Stimulated activated CD8-positive, alpha-beta memory T cell treated with anti-CD3 and anti-CD28 coated beads, Interleukin-2, amount 100 ng/mL, for 1 hour (primary cell): ENCODE results near the gene CDKN2A.
"Not testable (repeated sequence)": the region's sequence is repeated elsewhere in the genome, so short reads cannot be mapped to it uniquely, and the experiment has no call there.

Source experiments
- DNase-seq, 2 donors: peaks; one replicate each; pipeline ENCODE4 v3.0.0-alpha.2; 2020; ENCODE audit warnings: low read depth in 2 of 2

CDKN2A gene

DNA sequence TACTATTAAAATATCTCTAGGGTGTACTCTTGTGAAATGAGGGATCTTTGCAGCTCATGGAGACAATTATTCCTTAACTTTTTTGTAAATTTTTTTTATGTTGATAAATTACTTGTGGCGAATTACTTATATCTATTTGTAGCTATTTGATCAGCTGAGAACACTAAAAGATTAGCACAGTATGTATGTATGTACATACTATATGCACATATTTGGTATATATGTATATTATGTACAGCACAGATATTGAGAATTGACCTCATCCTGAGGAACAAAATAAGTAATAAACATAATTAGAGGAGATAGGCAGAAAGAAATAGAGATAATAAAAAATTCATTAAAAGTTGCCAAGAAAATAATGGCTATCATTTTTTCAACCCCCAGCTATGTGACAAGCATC lies 11.8 kb downstream of the CDKN2A start:
- no peak for DNase-seq

DNA sequence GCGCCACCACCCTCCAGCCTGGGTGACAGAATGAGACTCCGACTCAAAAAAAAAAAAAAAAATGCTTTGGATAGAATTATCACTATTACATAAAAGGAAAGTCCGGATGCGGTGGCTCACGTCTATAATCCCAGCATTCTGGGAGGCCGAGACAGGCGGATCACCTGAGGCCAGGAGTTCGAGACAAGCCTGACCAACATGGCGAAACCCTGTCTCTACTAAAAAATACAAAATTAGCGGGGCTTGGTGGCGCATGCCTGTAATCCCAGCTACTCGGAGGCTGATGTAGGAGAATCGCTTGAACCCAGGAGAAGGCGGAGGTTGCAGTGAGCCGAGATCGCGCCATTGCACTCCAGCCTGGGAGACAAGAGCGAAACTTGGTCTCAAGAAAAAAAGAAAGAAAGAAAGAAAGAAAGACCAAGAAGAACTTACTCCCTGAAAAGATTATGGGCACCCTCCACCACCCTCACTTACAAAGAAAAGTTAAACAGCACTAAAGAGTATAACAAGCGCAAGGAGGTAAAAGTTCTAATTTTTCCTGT lies 17.8 kb downstream of the CDKN2A start:
- DNase-seq: no peak

GRCh38 chr9:21974722-21975409 lies 19.3 kb downstream of the CDKN2A start:
- DNase-seq: no peak

GRCh38 chr9:21974343-21974721 lies 19.9 kb downstream of the CDKN2A start:
- DNase-seq: no peak

DNA sequence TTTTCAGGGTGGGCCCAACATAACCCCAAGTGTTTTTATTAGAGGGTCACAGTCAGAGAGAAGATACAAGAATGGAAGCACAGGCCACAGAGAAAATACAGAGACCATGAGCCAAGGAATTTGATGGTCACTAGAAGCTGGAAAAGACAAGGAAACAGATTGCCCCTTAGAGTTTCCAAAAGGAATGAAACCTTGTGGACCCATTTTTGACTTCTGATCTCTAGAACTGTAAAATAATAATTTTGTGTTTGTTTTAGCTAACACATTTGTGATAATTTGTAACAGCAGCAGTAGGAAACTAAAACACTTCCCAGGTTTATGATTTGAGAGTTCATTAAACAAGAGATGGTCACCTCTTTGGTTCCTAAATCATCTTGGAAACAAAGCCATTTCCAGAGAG lies 21.8 kb downstream of the CDKN2A start:
- DNase-seq: no peak

DNA sequence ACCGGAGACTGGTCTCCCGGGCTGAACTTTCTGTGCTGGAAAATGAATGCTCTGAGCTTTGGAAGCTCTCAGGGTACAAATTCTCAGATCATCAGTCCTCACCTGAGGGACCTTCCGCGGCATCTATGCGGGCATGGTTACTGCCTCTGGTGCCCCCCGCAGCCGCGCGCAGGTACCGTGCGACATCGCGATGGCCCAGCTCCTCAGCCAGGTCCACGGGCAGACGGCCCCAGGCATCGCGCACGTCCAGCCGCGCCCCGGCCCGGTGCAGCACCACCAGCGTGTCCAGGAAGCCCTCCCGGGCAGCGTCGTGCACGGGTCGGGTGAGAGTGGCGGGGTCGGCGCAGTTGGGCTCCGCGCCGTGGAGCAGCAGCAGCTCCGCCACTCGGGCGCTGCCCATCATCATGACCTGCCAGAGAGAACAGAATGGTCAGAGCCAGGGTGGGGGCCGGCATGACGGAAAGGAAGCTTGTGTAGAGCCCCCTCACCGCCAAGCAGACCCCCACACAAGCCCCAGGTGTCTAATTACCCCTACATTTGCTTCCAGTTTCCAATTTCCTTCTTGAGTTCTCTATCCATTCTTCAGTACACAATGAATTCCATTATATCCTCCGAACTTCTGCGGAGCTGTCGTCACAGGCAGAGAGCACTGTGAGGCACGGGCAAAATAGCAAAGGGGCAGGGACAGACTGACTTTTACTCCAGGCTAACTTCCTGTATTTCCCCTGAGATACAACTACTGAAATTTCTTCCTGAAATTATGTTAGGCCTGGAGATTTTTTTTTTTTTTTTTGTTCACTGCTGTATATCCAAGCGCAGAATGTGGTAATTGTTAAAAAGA lies 23.2 kb downstream of the CDKN2A start:
- no peak for DNase-seq

GRCh38 chr9:21969951-21970799 lies 24.0 kb downstream of the CDKN2A start:
- DNase-seq: no peak

DNA sequence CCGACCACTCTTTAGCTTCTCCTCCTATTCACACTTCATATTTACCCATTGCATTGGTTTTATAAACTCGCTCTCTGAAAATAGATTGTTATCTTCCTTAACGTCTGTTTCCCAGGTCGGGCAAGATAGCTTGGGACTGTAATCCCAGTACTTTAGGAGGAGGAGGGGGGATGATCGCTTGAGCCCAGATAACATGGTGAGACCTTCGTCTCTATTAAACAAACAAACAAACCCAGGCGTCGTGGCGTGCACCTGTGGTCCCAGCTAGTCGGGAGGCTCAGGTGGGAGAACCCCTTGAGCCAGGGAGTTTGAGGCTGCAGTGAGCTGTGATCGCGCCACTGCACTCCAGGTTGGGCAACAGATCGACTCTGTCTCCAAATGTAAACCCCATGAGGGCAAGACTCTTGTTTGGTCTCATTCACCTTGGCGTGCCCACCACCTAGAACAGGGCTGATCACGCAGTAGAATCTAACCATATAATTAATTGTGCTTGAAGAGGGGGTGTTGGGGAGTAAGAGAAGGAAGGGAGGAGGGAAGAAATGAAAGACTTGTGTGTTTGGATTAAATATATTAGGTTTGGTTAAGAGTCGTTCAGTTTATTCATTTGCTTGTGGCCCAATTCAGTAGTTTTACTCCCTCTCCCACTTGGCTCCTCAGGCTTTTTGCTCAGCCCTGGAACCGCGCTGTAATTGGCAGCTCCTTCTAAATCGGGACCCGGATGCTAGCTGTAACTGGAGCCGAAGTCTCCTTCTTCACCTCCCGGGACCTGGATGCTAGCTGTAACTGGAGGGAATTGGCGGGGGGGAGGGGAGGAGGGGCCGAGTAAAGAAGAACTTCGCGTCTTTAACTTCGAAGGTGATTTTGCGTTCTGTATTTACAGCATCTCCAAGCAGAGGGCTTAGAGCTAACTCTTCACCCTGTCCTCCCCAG lies 24.9 kb downstream of the CDKN2A start:
- DNase-seq: no peak

DNA sequence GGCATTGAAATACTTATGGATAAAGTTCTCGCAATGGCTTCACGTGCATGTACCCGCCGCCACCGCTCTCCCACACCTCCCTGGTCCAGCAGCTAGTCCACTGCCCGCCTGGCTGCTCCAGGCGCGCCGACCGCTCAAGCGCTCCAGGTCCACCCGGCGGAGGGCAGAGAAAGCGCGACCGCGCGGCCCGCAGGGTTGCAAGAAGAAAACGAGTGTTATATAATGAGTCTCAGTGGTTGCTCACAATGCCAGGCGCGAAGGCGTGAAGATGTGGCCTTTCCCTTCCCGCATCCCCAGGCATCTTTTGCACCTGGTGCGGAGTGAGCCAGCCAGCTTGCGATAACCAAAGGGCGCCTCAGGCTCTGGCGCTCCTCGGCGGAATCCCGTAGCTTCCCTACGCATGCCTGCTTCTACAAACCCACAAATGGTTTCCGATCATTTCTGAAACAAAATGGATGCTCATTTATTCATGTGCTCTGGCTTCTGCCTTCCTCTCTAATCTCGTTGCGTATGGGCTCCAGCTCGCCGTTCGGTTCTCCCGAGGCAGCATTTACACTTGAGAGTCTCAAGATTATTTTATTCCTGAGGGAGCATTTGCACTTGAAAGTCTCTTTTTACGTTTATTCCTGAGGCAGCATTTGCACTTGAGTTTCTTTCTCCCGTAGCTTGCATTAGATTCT lies 25.7 kb downstream of the CDKN2A start:
- no peak for DNase-seq

DNA sequence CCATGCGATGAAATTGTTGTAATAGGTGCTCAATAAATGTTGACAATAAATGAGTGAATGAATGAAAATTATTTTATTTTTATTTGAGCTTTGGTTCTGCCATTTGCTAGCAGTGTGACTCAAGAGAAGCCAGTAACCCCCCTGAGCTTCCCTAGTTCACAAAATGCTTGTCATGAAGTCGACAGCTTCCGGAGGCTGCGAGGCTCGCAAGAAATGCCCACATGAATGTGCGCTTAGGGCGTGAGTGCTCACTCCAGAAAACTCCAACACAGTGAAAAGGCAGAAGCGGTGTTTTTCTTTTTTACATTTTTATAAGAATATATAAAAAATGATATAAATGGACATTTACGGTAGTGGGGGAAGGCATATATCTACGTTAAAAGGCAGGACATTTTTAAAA lies 26.5 kb downstream of the CDKN2A start:
- DNase-seq: no peak

DNA sequence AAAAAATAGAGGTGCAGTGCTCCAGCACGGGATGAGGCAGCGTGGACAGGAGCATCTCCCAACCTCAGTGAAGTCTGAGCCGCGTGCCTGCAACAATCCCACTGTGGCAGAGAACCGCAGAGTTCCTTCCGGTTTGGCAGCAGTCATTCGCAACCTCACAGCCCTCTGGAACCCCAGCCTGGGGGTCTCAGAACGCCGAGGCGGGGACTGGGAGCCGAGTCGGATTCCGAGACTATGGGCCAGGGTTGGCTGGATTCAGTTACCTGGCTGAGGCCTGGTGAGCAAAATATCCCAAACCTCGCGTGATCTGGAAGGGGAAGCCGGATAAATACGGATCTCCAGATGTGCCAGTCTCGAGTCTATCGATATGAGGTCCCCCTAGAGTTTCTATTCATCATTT lies 27.0 kb downstream of the CDKN2A start:
- no peak for DNase-seq

GRCh38 chr9:21966140-21966851 lies 27.9 kb downstream of the CDKN2A start:
- DNase-seq: no peak

- no peak for DNase-seq
These were observed 28.7 kb downstream of the CDKN2A start for GRCh38 chr9:21965401-21965951.

- DNase-seq: peak in 1 of 2 donors; percentile 24
These were observed 29.2 kb downstream of the CDKN2A start for GRCh38 chr9:21964925-21965385.

DNA sequence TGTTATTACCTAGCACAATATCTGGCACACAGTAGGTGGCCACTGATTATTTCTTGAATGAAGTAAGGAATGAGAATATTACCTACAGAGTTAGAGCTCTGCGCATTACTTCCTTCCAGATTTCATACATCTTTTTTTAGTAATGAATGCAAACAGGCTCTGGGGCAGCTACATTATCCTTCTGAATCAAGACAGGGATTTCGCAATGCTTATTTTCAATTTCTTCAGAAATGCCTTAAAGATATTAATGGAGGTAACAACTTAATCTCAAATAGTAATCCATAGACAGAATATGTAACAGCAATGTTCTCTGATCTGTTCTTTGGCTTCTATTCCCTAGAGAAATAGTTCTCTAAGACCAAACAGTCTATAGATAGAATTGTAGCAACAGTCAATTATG lies 32.6 kb downstream of the CDKN2A start:
- no peak for DNase-seq

GRCh38 chr9:21959268-21959667 lies 34.9 kb downstream of the CDKN2A start:
- not testable (repeated sequence) for DNase-seq

DNA sequence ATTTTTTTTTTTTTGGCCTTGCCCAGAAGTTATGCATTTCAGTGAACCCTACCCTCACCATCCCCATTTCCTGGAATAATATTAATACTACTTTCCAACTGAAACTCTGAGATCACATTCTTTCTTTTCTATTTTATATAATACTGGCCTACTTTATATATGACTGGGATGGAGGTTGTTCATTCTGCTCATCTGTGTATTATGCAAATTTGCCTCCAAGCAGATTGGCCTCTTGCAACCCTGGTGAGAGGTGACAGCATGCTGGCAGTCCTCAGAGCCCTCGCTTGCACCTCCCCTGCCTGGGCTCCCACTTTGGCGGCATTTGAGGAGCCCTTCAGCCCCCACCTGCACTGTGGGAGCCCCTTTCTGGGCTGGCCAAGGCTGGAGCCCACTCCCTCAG lies 35.4 kb downstream of the CDKN2A start:
- DNase-seq: no peak

DNA sequence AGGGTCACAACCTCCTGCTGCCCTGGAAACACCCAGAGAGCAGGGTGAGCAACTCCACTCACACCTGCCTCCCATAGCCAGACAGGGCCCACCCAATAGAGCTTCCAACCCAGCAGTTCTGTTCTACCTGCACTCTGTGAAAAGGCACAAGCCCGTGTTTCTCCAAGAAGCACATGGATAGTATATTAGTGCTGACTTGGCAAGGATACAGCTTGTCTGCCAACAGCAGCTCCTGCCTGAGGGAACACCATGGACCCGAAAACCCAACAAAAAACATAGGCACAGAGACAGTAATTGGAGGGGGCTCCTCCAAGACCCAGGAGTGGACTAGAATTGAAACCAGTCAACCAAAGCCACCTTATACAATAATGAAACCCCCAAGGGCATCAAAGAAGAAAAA lies 48.6 kb downstream of the CDKN2A start:
- no peak for DNase-seq

DNA sequence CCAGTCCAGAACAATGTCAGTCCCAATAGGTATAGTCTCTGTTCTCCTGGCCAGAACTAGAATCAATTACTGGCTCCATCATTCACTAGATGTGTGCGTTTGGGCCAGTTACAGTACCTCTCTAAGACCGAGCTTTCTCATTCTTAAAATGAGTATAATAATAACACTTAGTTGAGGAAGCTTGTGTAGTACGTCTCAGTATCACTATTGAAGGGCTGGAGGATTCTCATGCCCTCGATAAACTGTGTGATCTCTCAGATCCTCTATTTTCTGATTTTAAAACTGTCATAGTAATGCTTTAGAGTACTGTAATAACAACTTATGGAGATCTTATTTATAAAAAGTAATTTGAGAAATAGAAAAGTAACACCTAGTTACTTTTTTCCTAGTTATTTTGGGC lies 50.7 kb downstream of the CDKN2A start:
- DNase-seq: no peak
